H1 (cell line): Measurements from ENCODE around the gene LEKR1.

Experiments
- BACH1 ChIP-seq: IDR thresholded peaks from 2 replicates; pipeline ENCODE4 v1.6.1; 2012; ENCODE audit warnings: low read length, improper control_type of control experiment
- CREB1 ChIP-seq: IDR thresholded peaks from 2 replicates; pipeline ENCODE4 v1.6.1; 2012; ENCODE audit warnings: inconsistent platforms
- CTCF ChIP-seq, 3 experiments: IDR thresholded peaks; 1 replicate in 2 of 3; 2 replicates in 1 of 3; pipeline versions ENCODE4 v1.5.1 to v1.6.1; 2011; ENCODE audit warnings: low read length in 3 of 3, mild to moderate bottlenecking in 3 of 3, inconsistent platforms in 2 of 3, low read depth in 1 of 3, moderate library complexity in 1 of 3; ENCODE audit not compliant: insufficient read depth in 1 of 3; ENCODE audit errors: control extremely low read depth in 1 of 3
- NRF1 ChIP-seq: IDR thresholded peaks from 2 replicates; pipeline ENCODE4 v1.6.1; 2011; ENCODE audit warnings: mild to moderate bottlenecking, low read depth, low read length, improper control_type of control experiment
- TAF1 ChIP-seq: IDR thresholded peaks from 2 replicates; pipeline ENCODE4 v1.6.1; 2011; ENCODE audit warnings: mild to moderate bottlenecking, low read depth, low read length

GRCh38 chr3:157091083-157091833 lies 265.1 kb downstream of the LEKR1 start:
- TF ChIP-seq TAF1: no peak
- TF ChIP-seq NRF1: no peak
- TF ChIP-seq CTCF (IDR thresholded peaks at IDR 0.05; ENCODE audit: control extremely low read depth in 1 of 3, insufficient read depth in 1 of 3, low read depth in 1 of 3, low read length in 3 of 3): no peak
- TF ChIP-seq CREB1: no peak
- no peak for TF ChIP-seq BACH1
